ENCODE measurements around the gene WNT9B.
"Not testable (repeated sequence)": the region's sequence is repeated elsewhere in the genome, so short reads cannot be mapped to it uniquely, and the experiment has no call there.

Gene WNT9B

GRCh38 chr17:46910179-46910927 is 59.0 kb downstream of the WNT9B start:
- DNase-seq (ENCODE audit: low read depth in 2 of 2) = no peak

- no peak for DNase-seq (ENCODE audit: low read depth in 2 of 2)
Observed at GRCh38 chr17:46911311-46911710, 59.9 kb downstream of the WNT9B start.

GRCh38 chr17:46915596-46915995 is 64.2 kb downstream of the WNT9B start:
- no peak for DNase-seq (ENCODE audit: low read depth in 2 of 2)

- no peak for DNase-seq (ENCODE audit: low read depth in 2 of 2)
Observed at GRCh38 chr17:46916211-46916610, 64.8 kb downstream of the WNT9B start.

- no peak for DNase-seq (ENCODE audit: low read depth in 2 of 2)
Observed at GRCh38 chr17:46916623-46917022, 65.2 kb downstream of the WNT9B start.

- no peak for DNase-seq (ENCODE audit: low read depth in 2 of 2)
Observed at GRCh38 chr17:46917041-46917440, 65.7 kb downstream of the WNT9B start.

GRCh38 chr17:46917516-46917915 is 66.1 kb downstream of the WNT9B start:
- no peak for DNase-seq (ENCODE audit: low read depth in 2 of 2)

GRCh38 chr17:46921962-46922361 is 70.6 kb downstream of the WNT9B start:
- not testable (repeated sequence) for DNase-seq (ENCODE audit: low read depth in 2 of 2)

- DNase-seq (ENCODE audit: low read depth in 2 of 2) = no peak
Observed at GRCh38 chr17:46922487-46922803, 71.1 kb downstream of the WNT9B start.

GRCh38 chr17:46922804-46923635 is 71.6 kb downstream of the WNT9B start, which contains the start of gene GOSR2:
Gene GOSR2 (plus strand): TSS chr17:46923160. CDS start chr17:46923193, 33 bp downstream.
- DNase-seq (ENCODE audit: low read depth in 2 of 2) = peak; percentile 72 to 77

- DNase-seq (ENCODE audit: low read depth in 2 of 2) = no peak
Observed at GRCh38 chr17:46925185-46925868, 73.9 kb downstream of the WNT9B start.

- DNase-seq (ENCODE audit: low read depth in 2 of 2) = no peak
Observed at GRCh38 chr17:46928467-46929261, 77.3 kb downstream of the WNT9B start.

- no peak for DNase-seq (ENCODE audit: low read depth in 2 of 2)
Observed at GRCh38 chr17:46929413-46929812, 78.0 kb downstream of the WNT9B start.

- no peak for DNase-seq (ENCODE audit: low read depth in 2 of 2)
Observed at GRCh38 chr17:46930051-46930450, 78.7 kb downstream of the WNT9B start.

- no peak for DNase-seq (ENCODE audit: low read depth in 2 of 2)
Observed at GRCh38 chr17:46931596-46931995, 80.2 kb downstream of the WNT9B start.

GRCh38 chr17:46935658-46936266 is 84.4 kb downstream of the WNT9B start:
- DNase-seq (ENCODE audit: low read depth in 2 of 2) = no peak

All from stimulated activated CD8-positive, alpha-beta memory T cell treated with anti-CD3 and anti-CD28 coated beads, Interleukin-2, amount 100 ng/mL, for 1 hour (primary cell).